HepG2 (cell line): ENCODE measurements around the gene PLPPR3. TPM values are rescaled to one million over a fixed set of nuclear protein-coding genes. Genes with fewer than 3 reads are reported as not detected.
A peak's percentile ranks its signal among the peaks of the same experiment; 100 is the strongest.

Experiments used
- ATAC-seq: fragments of 200-7000 bp; cut with Tn5 transposase; 3 replicates; pipeline ENCODE4 v1.9.1; 2020; ENCODE audit warnings: mild to moderate bottlenecking, moderate library complexity
- BruUV-seq: library from RNA; stranded (reverse); fragments of 400-500 nt; replicated peaks from 2 replicates; lab custom pipeline; 2021; lab: Mats Ljungman, UMichigan
- CTCF ChIA-PET: fragments of 300-600 bp; formaldehyde crosslinking; extraction: SDS; loops from one replicate; lab custom pipeline; 2021; ENCODE audit warnings: low total read pairs, inconsistent platforms, low intra/inter-chr PET ratio; lab: Yijun Ruan, JAX
- POLR2A ChIA-PET: fragments of 350-600 bp; sonication (Branson Sonifier 250); formaldehyde crosslinking; loops from one replicate; lab custom pipeline; 2020; ENCODE audit warnings: antibody characterized with exemption, inconsistent platforms; lab: Yijun Ruan, JAX
- DNase-seq: peaks from one replicate; pipeline ENCODE4 v3.0.0-alpha.2; 2015; ENCODE audit warnings: low spot score
- FAIRE-seq: peaks from 3 replicates; lab custom pipeline; 2011; peaks lifted over from hg19 to GRCh38; lab: Jason Lieb, UNC
- H2AFZ ChIP-seq: one replicate; pipeline ENCODE4 v1.6.1; 2011; ENCODE audit warnings: low read length, inconsistent platforms
- H3K27ac ChIP-seq: fragments of 300-600 bp; 3 replicates; pipeline ENCODE4 v1.8.0; 2011; ENCODE audit warnings: mixed run types, mild to moderate bottlenecking, mixed read lengths, low read length, inconsistent platforms; ENCODE audit not compliant: insufficient read depth; ENCODE audit errors: extremely low read length
- H3K27me3 ChIP-seq, 2 experiments: fragments of 200-600 bp in 1 of 2; 2 replicates in 1 of 2; 3 replicates in 1 of 2; pipeline versions ENCODE4 v1.6.0 to v1.8.0; 2011; ENCODE audit warnings: low read length in 2 of 2, mild to moderate bottlenecking in 2 of 2, moderate library complexity in 2 of 2, inconsistent platforms in 1 of 2; ENCODE audit not compliant: insufficient read depth in 2 of 2, control insufficient read depth in 1 of 2
- H3K36me3 ChIP-seq, 2 experiments: fragments of 200-600 bp in 1 of 2; replicated peaks in 1 of 2; 2 replicates in 1 of 2; 3 replicates in 1 of 2; pipeline versions ENCODE4 v1.5.1 to v1.8.0; 2011; ENCODE audit warnings: low read length in 2 of 2, inconsistent platforms in 1 of 2; ENCODE audit not compliant: insufficient read depth in 2 of 2, control insufficient read depth in 1 of 2
- H3K4me1 ChIP-seq: 2 replicates; pipeline ENCODE4 v1.5.1; 2012; ENCODE audit warnings: low read length, inconsistent platforms; ENCODE audit not compliant: insufficient read depth
- H3K4me2 ChIP-seq: 2 replicates; pipeline ENCODE4 v1.6.0; 2011; ENCODE audit warnings: low read depth, low read length, inconsistent platforms
- H3K4me3 ChIP-seq, 3 experiments: fragments of 200-600 bp in 1 of 3; sonication (generic), shearing (Covaris generic) in 1 of 3; replicated peaks in 1 of 3; 2 replicates each; pipeline ENCODE4 v1.5.1; 2011 to 2016; ENCODE audit warnings: low read length in 3 of 3, inconsistent platforms in 2 of 3, low read depth in 2 of 3, mild to moderate bottlenecking in 2 of 3, control low read depth in 1 of 3, mixed read lengths in 1 of 3; ENCODE audit not compliant: insufficient read depth in 1 of 3
- H3K79me2 ChIP-seq: one replicate; pipeline ENCODE4 v1.6.1; 2011; ENCODE audit warnings: low read length, inconsistent platforms; ENCODE audit not compliant: insufficient read depth
- H3K9ac ChIP-seq: 2 replicates; pipeline ENCODE4 v1.6.0; 2011; ENCODE audit warnings: mild to moderate bottlenecking, low read depth, low read length, inconsistent platforms; ENCODE audit not compliant: insufficient read depth
- H3K9me3 ChIP-seq: 2 replicates; pipeline ENCODE4 v1.5.1; 2012; ENCODE audit warnings: mild to moderate bottlenecking, low read length
- H4K20me1 ChIP-seq: 2 replicates; pipeline ENCODE4 v1.6.0; 2011; ENCODE audit warnings: inconsistent platforms, mild to moderate bottlenecking, low read length, moderate library complexity; ENCODE audit not compliant: insufficient read depth
- HNRNPL ChIP-seq: fragments of 200-400 bp; formaldehyde crosslinking; IDR thresholded peaks from 2 replicates; pipeline ENCODE4 v1.6.1; 2017; ENCODE audit warnings: mild to moderate bottlenecking, low read depth, low read length
- HNRNPLL ChIP-seq: fragments of 200-400 bp; formaldehyde crosslinking; IDR thresholded peaks from 2 replicates; pipeline ENCODE4 v1.6.1; 2017; ENCODE audit warnings: mild to moderate bottlenecking, low read depth, low read length; ENCODE audit not compliant: poor library complexity, severe bottlenecking
- PATZ1 ChIP-seq: sonication (generic); formaldehyde crosslinking; IDR thresholded peaks from 2 replicates; pipeline ENCODE4 v1.4.0; 2020; ENCODE audit warnings: missing genetic modification reagents
- RBAK ChIP-seq: sonication (generic); formaldehyde crosslinking; IDR thresholded peaks from 2 replicates; pipeline ENCODE4 v1.5.1; 2020; ENCODE audit warnings: mild to moderate bottlenecking, missing genetic modification reagents
- ZNF629 ChIP-seq: sonication (generic); formaldehyde crosslinking; conservative IDR thresholded peaks from 2 replicates; pipeline ENCODE4 v1.5.0; 2020; ENCODE audit warnings: missing genetic modification reagents
- ZNF687 ChIP-seq: sonication (generic); formaldehyde crosslinking; IDR thresholded peaks from 2 replicates; pipeline ENCODE4 v1.5.1; 2020; ENCODE audit warnings: mild to moderate bottlenecking, missing genetic modification reagents, moderate library complexity
- ZNF780A ChIP-seq: sonication (generic); formaldehyde crosslinking; IDR thresholded peaks from 2 replicates; pipeline ENCODE4 v1.8.0; 2022; ENCODE audit warnings: mild to moderate bottlenecking, missing genetic modification reagents, moderate library complexity
- WGBS: methylation state at CpG from one replicate; pipeline ENCODE4 v1.1.6; 2017; ENCODE audit warnings: low lambda C conversion rate; 5-methylcytosine and 5-hydroxymethylcytosine counted together
- in situ Hi-C: cut with HindIII; loops from 2 replicates; pipeline ENCODE4 v1.10.0; 2017; ENCODE audit warnings: low pct_unique_long_range_greater_than_20kb; ENCODE audit not compliant: extremely low pct_ligation_motif_present
- intact Hi-C: fragments of 100-400 bp; cut with micrococcal nuclease; formaldehyde crosslinking; loops from one replicate; pipeline ENCODE4 v1.10.0; 2022; ENCODE audit not compliant: unreplicated experiment
- polyA plus RNA-seq, 8 experiments: library from polyadenylated mRNA; depleted of rRNA in 3 of 8; stranded (reverse) in 7 of 8; unstranded in 1 of 8; fragments of >200 nt; fragmentation: Illumina TruSeq in 4 of 8; extraction: Trizol in 4 of 8; gene quantifications; 2 replicates each; pipeline versions ENCODE4 v1.2.1 to v1.2.3, GENCODE V29; 2011 to 2016; ENCODE audit warnings: low read depth in 4 of 8, missing spikeins in 1 of 8, mixed read lengths in 1 of 8; ENCODE audit not compliant: insufficient read depth in 1 of 8
- total RNA-seq, 5 experiments: library from RNA; depleted of rRNA; stranded (reverse); fragments of >200 nt; fragmentation: Illumina TruSeq; extraction: Trizol; gene quantifications; 2 replicates each; pipeline ENCODE4 v1.2.3, GENCODE V29; 2016; ENCODE audit warnings: low read depth in 1 of 5

Gene PLPPR3
- total and polyA plus RNA-seq, 2 of the 13 experiments (the other 11 are each of a cell fraction or from before 2014, with no cell fraction given), result 0.07 to 0.16 TPM

DNA sequence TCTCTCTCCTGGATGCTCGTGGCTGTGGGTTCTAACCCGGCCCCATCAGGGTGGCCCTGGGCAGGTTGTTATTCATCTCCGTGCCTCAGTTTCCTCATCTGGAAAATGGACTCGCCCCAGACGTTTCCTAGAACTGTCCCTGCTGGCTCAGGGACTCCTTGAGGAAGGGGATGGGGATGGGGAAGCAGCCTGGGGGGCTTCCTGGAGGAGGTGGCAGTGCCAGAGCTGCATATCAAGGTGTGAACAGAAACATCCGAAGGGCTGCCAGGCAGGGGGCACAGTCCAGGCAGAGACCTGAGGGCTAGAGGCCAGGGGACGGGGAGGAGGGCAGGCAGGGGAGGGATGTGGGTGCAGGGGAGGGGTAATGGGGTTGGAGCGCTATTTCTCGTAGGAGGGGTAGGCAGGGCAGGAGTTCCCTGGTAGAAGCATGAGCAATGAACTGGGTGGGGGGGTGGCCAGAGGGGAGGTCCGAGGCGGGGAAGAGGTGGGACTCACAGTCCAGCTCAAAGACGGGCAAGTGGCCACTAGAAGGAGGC lies 26.7 kb upstream of the PLPPR3 start:
- Histone ChIP-seq H3K27ac (no peak overlapping the region), H4K20me1 (no peaks in the 10 kb centered on the region), H3K4me2 (no peak overlapping the region), H3K36me3 (no peaks in the 10 kb centered on the region), H3K4me1 (peaks cover 26% of the 10 kb centered on the region; the same call in 1 of the 2 replicates), H3K4me3 (no peak overlapping the region), H3K27me3 (peaks cover 16 to 64% of the 10 kb centered on the region in 2 experiments), H2AFZ (no peak overlapping the region), H3K79me2 (no peaks in the 10 kb centered on the region)
- FAIRE-seq (no peak), ATAC-seq (no peak)
- no TSS peak for BruUV-seq
- 5% methylated on average over 7 of the region's 12 CpGs for WGBS
- ChIA-PET POLR2A (no interaction called here), CTCF (no interaction called here)
- intact Hi-C loops, result no loop called here
- TF ChIP-seq ZNF780A (CRISPR knock-in tag) (no peak), ZNF629 (CRISPR knock-in tag) (peak; percentile 63)
- TF ChIP-seq, all 625 proteins: peak for 1
- no peaks in the 10 kb centered on the region for H3K9me3 ChIP-seq
- no peak for DNase-seq
- in situ Hi-C loops, result no loop called here
- H3K9ac ChIP-seq, result no peak overlapping the region

GRCh38 chr19:845707-846521 lies 24.2 kb upstream of the PLPPR3 start:
- whole genome bisulfite sequencing, result 3% methylated on average over 26 of the region's 37 CpGs
- TF ChIP-seq HNRNPLL, result peak; percentile 16
- peak; percentile 81; the same call in 1 of the 2 replicates for TF ChIP-seq HNRNPL
- peak; percentile 35 for TF ChIP-seq ZNF687 (CRISPR knock-in tag)
- TF ChIP-seq PATZ1 (CRISPR knock-in tag), result 0 out of 2 replicates have a peak, but pooled peaks have one; percentile 26
- no peak for TF ChIP-seq RBAK (CRISPR knock-in tag)

More at GRCh38 chr19:845707-846521, 24.2 kb upstream of the PLPPR3 start:
- no peaks in the 10 kb centered on the region for H4K20me1 ChIP-seq
- peaks cover 19 to 69% of the 10 kb centered on the region in 2 experiments for H3K27me3 ChIP-seq
- H3K4me2 ChIP-seq, result peak overlapping the region; percentile 46; the same call in 1 of the 2 replicates
- ATAC-seq (no peak), DNase-seq (no peak), FAIRE-seq (no peak)
- BruUV-seq, result no TSS peak
- in situ Hi-C loops, result no loop called here
- no peaks in the 10 kb centered on the region for H3K36me3 ChIP-seq
- ChIA-PET CTCF (no interaction called here), POLR2A (interaction anchor here (1.9 kb wide), 1 partner anchor 47 kb away, joined by 4 read pairs; no protein-coding TSS in a partner anchor)
- H3K79me2 ChIP-seq, result no peaks in the 10 kb centered on the region
- peaks cover 29% of the 10 kb centered on the region for H3K4me1 ChIP-seq
- intact Hi-C loops, result no loop called here
- no peaks in the 10 kb centered on the region for H3K9me3 ChIP-seq
- H2AFZ ChIP-seq, result no peak overlapping the region
- H3K27ac ChIP-seq, result no peak overlapping the region
- peak overlapping the region in 1 of 3 experiments; percentile 51; a peak in 1 of 6 replicates for H3K4me3 ChIP-seq
- H3K9ac ChIP-seq, result no peak overlapping the region
